Stimulated activated CD8-positive, alpha-beta memory T cell treated with anti-CD3 and anti-CD28 coated beads, Interleukin-15, amount 100 ng/mL, for 24 hours (primary cell): ENCODE measurements around the gene MDK.
"Not testable (repeated sequence)": the region's sequence is repeated elsewhere in the genome, so short reads cannot be mapped to it uniquely, and the experiment has no call there.

Experiments used
- DNase-seq: peaks from one replicate; pipeline ENCODE4 v3.0.0-alpha.2; 2020; ENCODE audit warnings: low read depth

Gene MDK

DNA sequence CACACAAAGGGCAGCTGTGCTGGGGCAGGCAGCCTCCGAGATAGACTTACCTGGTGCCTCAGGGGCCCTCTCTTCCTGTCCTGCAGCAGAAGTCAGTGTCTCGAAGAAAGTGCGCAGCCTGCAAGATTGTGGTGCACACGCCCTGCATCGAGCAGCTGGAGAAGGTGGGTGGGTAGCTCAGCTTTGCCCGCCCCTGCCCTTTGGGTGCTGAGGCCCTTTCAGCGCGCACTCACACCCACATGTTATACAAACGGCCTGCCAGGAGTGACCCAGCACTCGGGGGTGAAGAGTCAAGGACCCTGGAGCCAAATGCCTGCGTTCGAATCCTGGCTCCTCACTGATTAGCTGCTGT, 13.6 kb upstream of the MDK start:
- no peak for DNase-seq

DNA sequence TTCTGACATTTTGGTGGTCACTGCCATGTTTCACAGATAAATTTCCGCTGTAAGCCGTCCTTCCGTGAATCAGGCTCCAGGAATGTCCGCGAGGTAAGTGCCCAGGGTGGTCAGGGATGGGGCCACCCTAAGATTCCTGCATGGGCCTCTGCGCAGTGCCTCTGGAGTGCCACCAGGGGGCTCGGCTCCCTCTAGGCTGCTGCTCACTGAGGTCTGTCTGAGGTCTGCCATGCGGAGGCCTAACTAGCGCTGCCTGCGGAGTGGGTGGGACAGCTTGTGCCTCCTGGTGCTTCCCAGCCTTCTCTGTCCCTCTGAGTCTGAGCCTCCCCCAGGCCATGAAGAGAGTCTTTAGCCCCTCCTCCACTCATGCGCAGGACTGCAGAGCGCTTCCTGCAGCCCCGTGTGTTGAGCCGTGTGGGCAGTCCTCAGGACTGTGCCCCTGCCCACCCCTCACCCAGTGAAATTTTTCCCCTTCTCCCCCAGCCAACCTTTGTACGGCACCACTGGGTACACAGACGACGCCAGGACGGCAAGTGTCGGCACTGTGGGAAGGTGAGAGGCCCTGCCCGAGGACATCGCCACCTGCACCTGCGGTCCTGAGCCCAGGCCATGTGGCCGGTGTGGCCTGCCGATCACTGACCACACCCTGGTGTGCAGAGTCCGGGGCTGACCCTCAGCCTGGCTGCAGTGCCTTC, 11.9 kb upstream of the MDK start:
- no peak for DNase-seq

- no peak for DNase-seq
Observed at GRCh38 chr11:46370253-46370652, 11.2 kb upstream of the MDK start.

- not testable (repeated sequence) for DNase-seq
Observed at GRCh38 chr11:46371262-46371661, 10.2 kb upstream of the MDK start.

DNA sequence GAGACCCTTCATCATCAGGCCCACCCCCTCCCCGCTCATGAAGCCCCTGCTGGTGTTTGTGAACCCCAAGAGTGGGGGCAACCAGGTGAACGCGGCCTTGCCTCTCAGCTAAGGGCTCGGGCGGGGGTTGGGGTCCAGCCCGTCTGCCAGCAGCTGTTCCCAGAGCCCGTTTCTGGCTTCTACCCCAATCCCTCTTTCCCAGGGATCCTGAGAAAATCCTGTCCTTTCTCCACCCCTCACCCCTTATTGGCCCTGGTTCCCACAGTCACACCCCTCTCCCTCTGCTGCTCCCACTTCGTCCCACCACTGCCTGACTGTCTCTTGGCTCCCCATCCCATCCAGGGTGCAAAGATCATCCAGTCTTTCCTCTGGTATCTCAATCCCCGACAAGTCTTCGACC, 9.4 kb upstream of the MDK start:
- no peak for DNase-seq

- not testable (repeated sequence) for DNase-seq
Observed at GRCh38 chr11:46372501-46372900, 9.0 kb upstream of the MDK start.

- no peak for DNase-seq
Observed at GRCh38 chr11:46373787-46374740, 7.4 kb upstream of the MDK start.

GRCh38 chr11:46374815-46375214, 6.7 kb upstream of the MDK start:
- no peak for DNase-seq

GRCh38 chr11:46375392-46376101, 5.9 kb upstream of the MDK start:
- no peak for DNase-seq

DNA sequence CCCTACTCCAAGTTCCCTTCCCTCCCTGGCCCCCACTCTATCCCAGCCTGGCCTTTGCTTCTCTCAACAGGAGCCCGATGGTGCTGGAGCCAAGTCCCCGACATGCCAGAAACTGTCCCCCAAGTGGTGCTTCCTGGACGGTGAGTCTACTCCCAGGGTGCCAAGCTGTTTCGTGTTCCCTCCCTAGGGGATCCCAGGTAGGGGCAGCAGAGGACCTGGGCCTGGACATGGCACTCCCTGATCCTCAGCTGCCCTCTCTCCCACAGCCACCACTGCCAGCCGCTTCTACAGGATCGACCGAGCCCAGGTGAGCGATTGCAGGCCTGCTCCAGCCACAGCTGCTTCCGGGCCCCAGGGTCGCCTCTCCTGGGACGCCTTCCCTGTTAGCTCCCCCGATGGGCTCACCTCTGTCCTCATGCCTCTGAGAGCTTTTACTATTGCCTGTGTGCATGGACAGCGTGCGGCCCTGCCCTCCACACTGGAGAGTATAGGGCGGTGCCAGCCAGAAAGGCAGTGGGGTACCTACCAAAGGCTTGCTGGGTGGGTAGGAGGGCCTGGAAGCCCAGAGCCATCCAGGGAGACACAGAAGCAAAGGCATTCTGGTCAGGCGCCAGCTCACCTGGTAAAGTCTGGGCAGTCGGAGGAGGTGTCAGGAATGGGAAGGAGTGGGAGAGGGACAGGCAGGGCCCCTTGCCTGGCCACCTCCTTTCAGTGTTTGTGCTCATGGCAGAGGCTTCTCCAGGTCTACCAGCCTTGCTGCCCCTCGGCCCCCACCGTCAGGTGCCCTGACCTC, 5.0 kb upstream of the MDK start:
- DNase-seq: no peak

GRCh38 chr11:46377290-46377689, 4.2 kb upstream of the MDK start:
- DNase-seq: no peak

DNA sequence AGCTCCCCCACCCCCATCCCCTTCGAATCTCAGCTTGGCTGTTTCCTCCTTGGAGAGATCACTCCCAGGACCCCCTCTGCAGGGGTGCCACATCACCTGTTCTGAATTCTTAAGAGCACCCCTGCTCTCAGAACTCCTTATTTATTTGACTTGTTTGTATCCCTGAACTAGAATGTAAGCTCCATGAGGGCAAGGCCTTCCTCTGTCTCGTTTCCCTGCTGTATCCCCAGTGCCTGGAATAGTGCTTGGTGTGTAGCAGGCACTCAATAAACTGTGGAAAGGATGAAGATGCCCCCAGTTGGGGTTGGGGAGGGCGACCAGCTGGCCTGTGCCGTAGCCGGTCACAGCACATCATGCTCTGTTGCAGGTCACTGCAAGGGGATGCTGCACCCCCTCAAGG, 3.6 kb upstream of the MDK start:
- DNase-seq: no peak

GRCh38 chr11:46378296-46378695, 3.2 kb upstream of the MDK start:
- no peak for DNase-seq

DNA sequence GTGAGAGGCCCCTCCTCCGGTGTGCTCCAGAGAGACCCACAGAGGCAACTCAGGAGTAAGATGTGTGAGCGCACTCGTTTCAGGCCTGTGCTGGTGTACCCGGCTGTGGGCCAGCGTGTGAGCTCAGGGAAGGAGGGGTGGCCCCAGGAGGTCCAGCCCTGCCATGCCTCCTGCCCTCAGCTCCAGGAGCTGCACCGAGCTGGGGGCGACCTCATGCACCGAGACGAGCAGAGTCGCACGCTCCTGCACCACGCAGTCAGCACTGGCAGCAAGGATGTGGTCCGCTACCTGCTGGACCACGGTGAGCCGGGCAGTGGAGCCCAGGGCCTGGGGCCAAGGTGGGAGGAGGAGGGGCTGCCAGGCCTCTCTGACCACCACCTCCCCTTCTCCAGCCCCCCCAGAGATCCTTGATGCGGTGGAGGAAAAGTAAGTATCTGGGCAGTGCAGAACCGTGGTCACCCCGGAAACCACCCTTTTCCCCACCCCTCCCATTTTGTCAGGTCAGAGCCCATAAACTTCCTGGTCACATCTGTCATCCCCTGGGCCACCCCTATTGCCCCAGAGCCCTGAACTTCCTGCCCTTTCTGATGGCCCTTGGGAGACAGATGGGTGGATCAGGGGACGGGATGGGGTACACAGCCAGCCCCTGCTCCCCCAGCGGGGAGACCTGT, 2.5 kb upstream of the MDK start:
- DNase-seq: no peak

DNA sequence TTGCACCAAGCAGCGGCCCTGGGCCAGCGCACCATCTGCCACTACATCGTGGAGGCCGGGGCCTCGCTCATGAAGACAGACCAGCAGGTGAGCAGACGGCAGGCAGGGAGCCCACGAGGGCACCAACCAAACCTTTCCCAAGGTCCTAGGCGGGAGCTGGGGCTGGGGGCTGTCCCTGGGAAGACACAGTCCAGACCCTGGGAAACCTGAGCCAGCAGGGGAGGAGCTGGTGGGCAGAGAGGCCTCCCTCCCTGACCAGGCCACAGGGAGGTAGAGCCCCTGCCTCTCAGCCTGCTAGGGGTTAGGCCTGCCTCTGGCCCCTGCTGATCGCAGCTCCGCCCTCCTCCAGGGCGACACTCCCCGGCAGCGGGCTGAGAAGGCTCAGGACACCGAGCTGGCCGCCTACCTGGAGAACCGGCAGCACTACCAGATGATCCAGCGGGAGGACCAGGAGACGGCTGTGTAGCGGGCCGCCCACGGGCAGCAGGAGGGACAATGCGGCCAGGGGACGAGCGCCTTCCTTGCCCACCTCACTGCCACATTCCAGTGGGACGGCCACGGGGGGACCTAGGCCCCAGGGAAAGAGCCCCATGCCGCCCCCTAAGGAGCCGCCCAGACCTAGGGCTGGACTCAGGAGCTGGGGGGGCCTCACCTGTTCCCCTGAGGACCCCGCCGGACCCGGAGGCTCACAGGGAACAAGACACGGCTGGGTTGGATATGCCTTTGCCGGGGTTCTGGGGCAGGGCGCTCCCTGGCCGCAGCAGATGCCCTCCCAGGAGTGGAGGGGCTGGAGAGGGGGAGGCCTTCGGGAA, 1.8 kb upstream of the MDK start:
- not testable (repeated sequence) for DNase-seq

DNA sequence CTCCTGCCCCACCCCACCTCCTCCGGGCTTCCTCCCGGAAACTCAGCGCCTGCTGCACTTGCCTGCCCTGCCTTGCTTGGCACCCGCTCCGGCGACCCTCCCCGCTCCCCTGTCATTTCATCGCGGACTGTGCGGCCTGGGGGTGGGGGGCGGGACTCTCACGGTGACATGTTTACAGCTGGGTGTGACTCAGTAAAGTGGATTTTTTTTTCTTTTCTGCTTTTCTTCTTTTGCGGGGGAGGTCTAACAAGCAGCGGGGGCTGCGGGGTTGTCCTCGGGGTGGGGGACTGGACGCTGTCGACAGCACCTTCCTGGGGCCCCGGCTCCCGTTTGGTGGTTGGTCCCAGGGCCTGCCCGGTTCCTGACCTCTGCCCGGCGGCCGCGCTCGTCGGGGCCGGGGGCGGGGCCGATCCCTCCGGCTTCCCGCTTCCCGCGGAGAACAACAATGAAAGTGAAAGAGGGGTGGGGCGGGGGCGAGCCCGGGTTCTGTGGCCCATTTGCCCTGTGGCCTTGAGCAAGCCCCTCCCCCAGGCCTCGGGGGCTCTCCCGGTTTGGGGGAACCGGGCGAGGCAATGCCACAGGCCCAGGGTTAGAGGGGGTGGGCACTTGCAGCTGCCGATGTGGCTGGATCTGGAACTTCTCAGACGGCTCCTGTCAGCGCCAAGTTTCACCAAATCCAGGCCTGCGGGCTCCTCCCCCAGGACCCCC, 975 bp upstream of the MDK start:
- DNase-seq: no peak

GRCh38 chr11:46381819-46382645, 563 bp downstream of the MDK start:
- DNase-seq: no peak

- DNase-seq: no peak
Observed at GRCh38 chr11:46382646-46383403, 1.4 kb downstream of the MDK start.
